OCI-LY3 (cell line): ENCODE data around the gene PRSS33.

Experiments used
- H2AFZ ChIP-seq: fragments of 200-600, 300-600 bp; shearing (Covaris generic); 2 replicates; pipeline ENCODE4 v1.6.0; 2014; ENCODE audit warnings: antibody characterized with exemption, low read depth, low read length
- H3K27ac ChIP-seq: fragments of 200-600, 300-600 bp; sonication (generic); 2 replicates; pipeline ENCODE4 v1.5.1; 2014; ENCODE audit warnings: mild to moderate bottlenecking, low read length, moderate library complexity, mixed read lengths
- H3K27me3 ChIP-seq: fragments of 200-600, 300-600 bp; sonication (generic); 2 replicates; pipeline ENCODE4 v1.6.1; 2014; ENCODE audit warnings: low read depth, low read length, mixed read lengths
- H3K36me3 ChIP-seq: fragments of 200-600, 300-600 bp; sonication (generic); replicated peaks from 2 replicates; pipeline ENCODE3; 2014; ENCODE audit warnings: low read depth, low read length, mixed read lengths
- H3K4me1 ChIP-seq: fragments of 300-600, 200-600 bp; sonication (generic); 2 replicates; pipeline ENCODE4 v1.6.1; 2014; ENCODE audit warnings: low read length, mixed read lengths
- H3K4me2 ChIP-seq: fragments of 200-600, 300-600 bp; sonication (generic); 2 replicates; pipeline ENCODE4 v1.6.1; 2014; ENCODE audit warnings: low read length, mixed read lengths
- H3K4me3 ChIP-seq: fragments of 300-600, 200-600 bp; sonication (generic); 2 replicates; pipeline ENCODE4 v1.5.1; 2014; ENCODE audit warnings: antibody characterized with exemption, mild to moderate bottlenecking, low read length, moderate library complexity
- H3K79me2 ChIP-seq: fragments of 300-600, 200-600 bp; shearing (Covaris generic); 2 replicates; pipeline ENCODE4 v1.6.1; 2014; ENCODE audit warnings: mild to moderate bottlenecking, low read length, mixed read lengths
- H3K9ac ChIP-seq: fragments of 300-600, 200-600 bp; shearing (Covaris generic); 2 replicates; pipeline ENCODE4 v1.6.0; 2014; ENCODE audit warnings: mild to moderate bottlenecking, low read length, moderate library complexity
- H3K9me3 ChIP-seq: fragments of 200-600, 300-600 bp; shearing (Covaris generic); 2 replicates; pipeline ENCODE4 v1.6.1; 2014; ENCODE audit warnings: low read length, mixed read lengths; ENCODE audit not compliant: insufficient read depth
- H4K20me1 ChIP-seq: fragments of 200-600, 300-600 bp; sonication (generic); 2 replicates; pipeline ENCODE4 v1.6.1; 2016; ENCODE audit warnings: low read length, mixed read lengths; ENCODE audit not compliant: insufficient read depth
- EZH2phosphoT487 ChIP-seq: fragments of 200-600 bp; shearing (Covaris generic); IDR thresholded peaks from 2 replicates; pipeline ENCODE4 v1.6.1; 2018; ENCODE audit warnings: antibody characterized with exemption, mixed run types, low read depth
- TF ChIP-seq, protein P1 (sequence below): fragments of 200-600, 300-600 bp; sonication (generic); IDR thresholded peaks from 2 replicates; pipeline ENCODE4 v1.5.1; 2014; ENCODE audit warnings: antibody characterized with exemption, low read length, low read depth

PRSS33 gene

DNA sequence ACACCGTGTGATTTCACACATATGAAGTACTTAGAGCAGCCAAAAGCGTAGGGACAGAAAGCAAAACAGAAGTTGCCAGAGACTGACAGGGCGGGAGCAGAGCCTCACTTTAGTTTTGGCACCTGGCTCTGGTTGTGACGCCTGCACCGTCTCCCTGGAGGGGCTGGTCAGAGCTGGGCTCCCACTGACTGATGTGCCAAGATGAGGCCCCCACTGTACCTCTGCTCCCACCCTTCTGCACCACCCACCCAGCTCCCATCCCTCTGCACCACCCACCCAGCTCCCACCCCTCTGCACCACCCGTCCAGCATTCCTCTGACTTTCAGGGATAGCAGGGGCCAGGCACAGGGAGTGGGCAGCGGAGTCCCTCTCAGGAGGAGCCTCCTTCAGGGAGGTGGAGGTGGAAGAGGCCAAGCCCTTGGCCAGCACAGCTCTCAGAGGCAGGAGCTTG lies 26.4 kb upstream of the PRSS33 start:
- H4K20me1 ChIP-seq = no peaks in the 10 kb centered on the region
- no peaks in the 10 kb centered on the region for H3K79me2 ChIP-seq
- no peak overlapping the region for H3K27ac ChIP-seq
- peaks cover 7% of the 10 kb centered on the region; the same call in 1 of the 2 replicates for H3K27me3 ChIP-seq
- TF ChIP-seq EZH2phosphoT487 = no peak
- TF ChIP-seq, protein P1, sequence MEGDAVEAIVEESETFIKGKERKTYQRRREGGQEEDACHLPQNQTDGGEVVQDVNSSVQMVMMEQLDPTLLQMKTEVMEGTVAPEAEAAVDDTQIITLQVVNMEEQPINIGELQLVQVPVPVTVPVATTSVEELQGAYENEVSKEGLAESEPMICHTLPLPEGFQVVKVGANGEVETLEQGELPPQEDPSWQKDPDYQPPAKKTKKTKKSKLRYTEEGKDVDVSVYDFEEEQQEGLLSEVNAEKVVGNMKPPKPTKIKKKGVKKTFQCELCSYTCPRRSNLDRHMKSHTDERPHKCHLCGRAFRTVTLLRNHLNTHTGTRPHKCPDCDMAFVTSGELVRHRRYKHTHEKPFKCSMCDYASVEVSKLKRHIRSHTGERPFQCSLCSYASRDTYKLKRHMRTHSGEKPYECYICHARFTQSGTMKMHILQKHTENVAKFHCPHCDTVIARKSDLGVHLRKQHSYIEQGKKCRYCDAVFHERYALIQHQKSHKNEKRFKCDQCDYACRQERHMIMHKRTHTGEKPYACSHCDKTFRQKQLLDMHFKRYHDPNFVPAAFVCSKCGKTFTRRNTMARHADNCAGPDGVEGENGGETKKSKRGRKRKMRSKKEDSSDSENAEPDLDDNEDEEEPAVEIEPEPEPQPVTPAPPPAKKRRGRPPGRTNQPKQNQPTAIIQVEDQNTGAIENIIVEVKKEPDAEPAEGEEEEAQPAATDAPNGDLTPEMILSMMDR = no peak
- H3K36me3 ChIP-seq = no peaks in the 10 kb centered on the region
- no peak overlapping the region for H2AFZ ChIP-seq
- no peak overlapping the region for H3K4me2 ChIP-seq
- no peak overlapping the region for H3K9ac ChIP-seq
- H3K4me1 ChIP-seq = no peaks in the 10 kb centered on the region
- no peak overlapping the region for H3K4me3 ChIP-seq
- H3K9me3 ChIP-seq = no peaks in the 10 kb centered on the region

DNA sequence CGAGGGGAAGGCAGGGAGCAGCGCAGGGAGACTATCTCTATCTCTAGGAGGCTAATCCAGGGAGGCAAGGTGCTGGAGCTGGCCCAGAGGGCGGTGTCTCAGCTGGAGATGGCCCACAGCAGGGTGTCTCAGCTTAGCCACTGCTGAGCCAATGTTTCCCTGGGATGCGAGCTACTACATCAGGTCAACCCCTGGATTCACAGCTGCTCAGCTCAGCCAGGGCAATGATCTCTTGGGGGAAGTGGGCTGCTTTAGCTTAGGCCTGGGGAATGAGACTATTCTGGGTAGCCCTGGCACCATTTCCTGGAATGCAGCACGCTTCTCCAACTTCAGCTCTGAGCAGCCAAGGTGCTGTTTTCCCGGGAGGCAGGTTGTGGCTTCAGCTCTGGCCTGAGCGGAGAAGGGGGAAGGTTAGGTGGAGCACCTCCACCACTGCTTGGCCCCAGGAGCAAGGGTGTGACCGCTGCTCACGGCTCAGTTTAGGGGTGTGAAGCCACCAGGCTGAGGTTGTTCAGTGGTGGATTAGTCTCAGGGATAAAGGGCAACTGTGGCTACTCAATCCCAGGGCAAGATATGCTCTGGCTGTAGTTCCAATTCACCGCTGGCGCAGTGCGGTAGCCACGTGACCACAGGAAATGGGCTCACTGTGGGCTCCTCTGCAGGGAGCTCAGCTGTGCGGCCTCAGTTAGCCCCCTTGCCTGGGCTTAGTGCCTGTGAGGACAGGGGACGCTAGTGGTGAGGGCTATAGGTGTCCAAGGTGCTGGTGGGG lies 24.5 kb upstream of the PRSS33 start:
- no peak overlapping the region for H3K9ac ChIP-seq
- no peaks in the 10 kb centered on the region for H4K20me1 ChIP-seq
- H3K9me3 ChIP-seq = no peaks in the 10 kb centered on the region
- H3K4me2 ChIP-seq = no peak overlapping the region
- TF ChIP-seq EZH2phosphoT487 = no peak
- TF ChIP-seq, protein P1 = no peak
- H2AFZ ChIP-seq = no peak overlapping the region
- peaks cover 7% of the 10 kb centered on the region; the same call in 1 of the 2 replicates for H3K27me3 ChIP-seq
- no peak overlapping the region for H3K4me3 ChIP-seq
- no peak overlapping the region for H3K27ac ChIP-seq
- H3K36me3 ChIP-seq = no peaks in the 10 kb centered on the region
- H3K4me1 ChIP-seq = no peaks in the 10 kb centered on the region
- no peaks in the 10 kb centered on the region for H3K79me2 ChIP-seq

DNA sequence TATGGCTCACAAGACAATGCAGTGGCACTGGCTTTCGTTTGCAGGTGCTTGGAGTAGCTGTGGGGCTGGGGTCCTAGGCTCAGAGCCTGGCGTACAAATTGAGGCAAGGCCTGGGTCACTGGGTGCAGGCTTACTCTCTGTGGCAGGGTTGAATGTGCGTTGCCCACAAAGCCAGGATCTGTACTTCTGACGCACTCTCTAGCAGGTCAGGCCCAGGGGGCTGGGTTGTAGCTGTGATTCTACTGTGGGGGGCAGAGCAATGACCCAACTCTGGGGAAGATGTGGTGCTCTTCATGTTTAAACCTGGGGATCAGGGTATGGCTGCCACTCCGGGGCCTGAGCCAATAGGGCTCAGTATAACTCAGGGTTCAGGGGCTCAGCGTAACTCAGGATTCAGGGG lies 23.3 kb upstream of the PRSS33 start:
- Histone ChIP-seq H3K9me3 (no peaks in the 10 kb centered on the region), H2AFZ (no peak overlapping the region), H4K20me1 (no peaks in the 10 kb centered on the region), H3K36me3 (no peaks in the 10 kb centered on the region), H3K9ac (no peak overlapping the region), H3K79me2 (no peaks in the 10 kb centered on the region), H3K4me3 (no peak overlapping the region), H3K27me3 (peaks cover 7% of the 10 kb centered on the region; the same call in 1 of the 2 replicates), H3K4me1 (no peaks in the 10 kb centered on the region), H3K4me2 (no peak overlapping the region), H3K27ac (no peak overlapping the region)
- TF ChIP-seq, protein P1 = no peak
- TF ChIP-seq EZH2phosphoT487 = no peak

DNA sequence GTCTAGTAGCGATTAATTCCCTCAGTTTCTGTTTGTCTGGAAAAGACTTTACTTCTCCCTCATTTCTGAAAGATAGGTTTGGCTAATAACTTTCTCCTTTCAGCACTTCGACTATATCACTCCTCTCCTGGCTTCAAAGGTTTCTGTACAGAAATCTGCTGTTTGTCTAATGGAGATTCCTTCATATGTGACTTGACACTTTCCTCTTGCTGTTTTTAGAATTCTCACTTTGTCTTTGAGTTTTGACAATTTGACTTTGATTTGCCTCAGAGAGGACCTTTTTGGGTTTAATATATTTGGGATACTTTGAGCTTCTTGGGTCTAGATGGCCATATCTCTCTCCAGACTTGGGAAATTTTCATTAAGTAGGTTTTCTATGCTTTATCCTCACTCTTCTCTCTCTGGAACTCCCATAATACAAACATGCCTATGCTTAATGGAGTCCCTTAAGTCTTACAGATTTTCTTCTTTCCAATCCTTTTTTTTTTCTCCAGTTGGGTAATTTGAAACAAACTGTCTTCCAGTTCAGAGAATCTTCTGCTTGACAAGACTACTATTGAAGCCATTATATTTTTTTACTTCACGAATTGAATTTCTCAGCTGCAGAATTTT lies 21.9 kb upstream of the PRSS33 start:
- Histone ChIP-seq H3K4me2 (no peak overlapping the region), H4K20me1 (no peaks in the 10 kb centered on the region), H3K36me3 (no peaks in the 10 kb centered on the region), H3K9me3 (no peaks in the 10 kb centered on the region), H3K9ac (no peak overlapping the region), H3K27me3 (peaks cover 11% of the 10 kb centered on the region; the same call in 1 of the 2 replicates), H3K4me1 (no peaks in the 10 kb centered on the region), H3K4me3 (no peak overlapping the region), H3K27ac (no peak overlapping the region), H2AFZ (no peak overlapping the region), H3K79me2 (no peaks in the 10 kb centered on the region)
- TF ChIP-seq, protein P1 = no peak
- TF ChIP-seq EZH2phosphoT487 = no peak
